ENCODE data around the gene MVK. TPM values are rescaled to one million over a fixed set of nuclear protein-coding genes. Genes with fewer than 3 reads are reported as not detected.

MVK gene
- polyA plus RNA-seq, 1 of the 3 experiments (the other 2 are of a cell fraction) = 7.0 TPM

- H3K4me2 ChIP-seq = no peak overlapping the region
- no peak overlapping the region for H2AFZ ChIP-seq (ENCODE audit: low read depth)
- 97% methylated on average over 24 of the region's 26 CpGs for WGBS (ENCODE audit: low lambda C conversion rate)
- DNase-seq = no peak
- H3K79me2 ChIP-seq (ENCODE audit: insufficient read depth) = no peaks in the 10 kb centered on the region
- H3K27me3 ChIP-seq (ENCODE audit: insufficient read depth) = no peaks in the 10 kb centered on the region
- no peaks in the 10 kb centered on the region for H3F3A ChIP-seq (replicated peaks; ENCODE audit: insufficient read depth)
- POLR2A ChIA-PET = interaction anchor here (0.8 to 1.6 kb wide), 3 partner anchors 16 to 66 kb away, joined by 3 to 4 read pairs (median 3); no protein-coding TSS in a partner anchor
- H3K36me3 ChIP-seq (replicated peaks in 1 of 2; ENCODE audit: control insufficient read depth in 1 of 2, insufficient read depth in 2 of 2, low read length in 1 of 2) = peaks cover 3 to 72% of the 10 kb centered on the region in 2 experiments
- H4K20me1 ChIP-seq (ENCODE audit: insufficient read depth) = no peaks in the 10 kb centered on the region
- CTCF ChIA-PET = interaction anchor here (0.6 to 10.5 kb wide), 9 partner anchors 9 to 799 kb away, joined by 3 to 173 read pairs (median 6); no protein-coding TSS in a partner anchor
- H3K4me3 ChIP-seq (ENCODE audit: low read depth in 2 of 2, low read length in 1 of 2) = no peak overlapping the region
- H3K4me1 ChIP-seq (ENCODE audit: control insufficient read depth in 1 of 2, insufficient read depth in 2 of 2, low read depth in 1 of 2, low read length in 1 of 2) = peaks cover 3 to 77% of the 10 kb centered on the region in 2 experiments; a peak in 3 of 4 replicates
- H3K9me2 ChIP-seq = no peaks in the 10 kb centered on the region
- TF ChIP-seq, protein P1, sequence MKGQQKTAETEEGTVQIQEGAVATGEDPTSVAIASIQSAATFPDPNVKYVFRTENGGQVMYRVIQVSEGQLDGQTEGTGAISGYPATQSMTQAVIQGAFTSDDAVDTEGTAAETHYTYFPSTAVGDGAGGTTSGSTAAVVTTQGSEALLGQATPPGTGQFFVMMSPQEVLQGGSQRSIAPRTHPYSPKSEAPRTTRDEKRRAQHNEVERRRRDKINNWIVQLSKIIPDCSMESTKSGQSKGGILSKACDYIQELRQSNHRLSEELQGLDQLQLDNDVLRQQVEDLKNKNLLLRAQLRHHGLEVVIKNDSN (IDR thresholded peaks at IDR 0.05; ENCODE audit: borderline replicate concordance, low read depth) = no peak
- TF ChIP-seq CHD2 (IDR thresholded peaks at IDR 0.05; ENCODE audit: low read length, partially characterized antibody) = no peak
- TF ChIP-seq RXRA (IDR thresholded peaks at IDR 0.05; ENCODE audit: borderline replicate concordance, low read depth) = no peak
- TF ChIP-seq NFIC (IDR thresholded peaks at IDR 0.05; ENCODE audit: borderline replicate concordance) = no peak
- no peak for TF ChIP-seq IRF3 (IDR thresholded peaks at IDR 0.05; ENCODE audit: low read depth, low read length)
- no peak for TF ChIP-seq RAD21 (IDR thresholded peaks at IDR 0.05; ENCODE audit: low read length)
- TF ChIP-seq FOXJ3 (CRISPR knock-in tag; IDR thresholded peaks at IDR 0.05) = no peak
- TF ChIP-seq, protein P2, sequence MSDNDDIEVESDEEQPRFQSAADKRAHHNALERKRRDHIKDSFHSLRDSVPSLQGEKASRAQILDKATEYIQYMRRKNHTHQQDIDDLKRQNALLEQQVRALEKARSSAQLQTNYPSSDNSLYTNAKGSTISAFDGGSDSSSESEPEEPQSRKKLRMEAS (IDR thresholded peaks at IDR 0.05; ENCODE audit: low read depth) = no peak
- no peak for TF ChIP-seq EP300 (IDR thresholded peaks at IDR 0.05; ENCODE audit: borderline replicate concordance in 1 of 2, low read depth in 1 of 2, low read length in 1 of 2)
- no peak for TF ChIP-seq YY1 (IDR thresholded peaks at IDR 0.05; ENCODE audit: low read depth)
- TF ChIP-seq TEAD4 (IDR thresholded peaks at IDR 0.05; ENCODE audit: borderline replicate concordance, insufficient read depth) = no peak
- TF ChIP-seq, protein P3, sequence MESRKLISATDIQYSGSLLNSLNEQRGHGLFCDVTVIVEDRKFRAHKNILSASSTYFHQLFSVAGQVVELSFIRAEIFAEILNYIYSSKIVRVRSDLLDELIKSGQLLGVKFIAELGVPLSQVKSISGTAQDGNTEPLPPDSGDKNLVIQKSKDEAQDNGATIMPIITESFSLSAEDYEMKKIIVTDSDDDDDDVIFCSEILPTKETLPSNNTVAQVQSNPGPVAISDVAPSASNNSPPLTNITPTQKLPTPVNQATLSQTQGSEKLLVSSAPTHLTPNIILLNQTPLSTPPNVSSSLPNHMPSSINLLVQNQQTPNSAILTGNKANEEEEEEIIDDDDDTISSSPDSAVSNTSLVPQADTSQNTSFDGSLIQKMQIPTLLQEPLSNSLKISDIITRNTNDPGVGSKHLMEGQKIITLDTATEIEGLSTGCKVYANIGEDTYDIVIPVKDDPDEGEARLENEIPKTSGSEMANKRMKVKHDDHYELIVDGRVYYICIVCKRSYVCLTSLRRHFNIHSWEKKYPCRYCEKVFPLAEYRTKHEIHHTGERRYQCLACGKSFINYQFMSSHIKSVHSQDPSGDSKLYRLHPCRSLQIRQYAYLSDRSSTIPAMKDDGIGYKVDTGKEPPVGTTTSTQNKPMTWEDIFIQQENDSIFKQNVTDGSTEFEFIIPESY (IDR thresholded peaks at IDR 0.05; ENCODE audit: borderline replicate concordance, low read depth) = no peak
- no peak for TF ChIP-seq GATA2 (CRISPR knock-in tag; IDR thresholded peaks at IDR 0.05)
- no peak for TF ChIP-seq MEF2A (IDR thresholded peaks at IDR 0.05; ENCODE audit: borderline replicate concordance, low read depth)
- peak overlapping the region in 1 of 2 experiments; percentile 96; a peak in 2 of 4 replicates for H3K27ac ChIP-seq (ENCODE audit: low read depth in 2 of 2, low read length in 1 of 2)
- no peaks in the 10 kb centered on the region for H3K9me3 ChIP-seq
- no peak overlapping the region for H3K9ac ChIP-seq
Observed at GRCh38 chr12:109524466-109525278, 48.9 kb upstream of the MVK start.
